ENCODE results near the gene FAM124B. TPM values are rescaled to one million over a fixed set of nuclear protein-coding genes. Genes with fewer than 3 reads are reported as not detected.

The FAM124B gene
- total and polyA plus RNA-seq, 7 donors, result 1.1 to 2.5 (median 1.6) TPM

DNA sequence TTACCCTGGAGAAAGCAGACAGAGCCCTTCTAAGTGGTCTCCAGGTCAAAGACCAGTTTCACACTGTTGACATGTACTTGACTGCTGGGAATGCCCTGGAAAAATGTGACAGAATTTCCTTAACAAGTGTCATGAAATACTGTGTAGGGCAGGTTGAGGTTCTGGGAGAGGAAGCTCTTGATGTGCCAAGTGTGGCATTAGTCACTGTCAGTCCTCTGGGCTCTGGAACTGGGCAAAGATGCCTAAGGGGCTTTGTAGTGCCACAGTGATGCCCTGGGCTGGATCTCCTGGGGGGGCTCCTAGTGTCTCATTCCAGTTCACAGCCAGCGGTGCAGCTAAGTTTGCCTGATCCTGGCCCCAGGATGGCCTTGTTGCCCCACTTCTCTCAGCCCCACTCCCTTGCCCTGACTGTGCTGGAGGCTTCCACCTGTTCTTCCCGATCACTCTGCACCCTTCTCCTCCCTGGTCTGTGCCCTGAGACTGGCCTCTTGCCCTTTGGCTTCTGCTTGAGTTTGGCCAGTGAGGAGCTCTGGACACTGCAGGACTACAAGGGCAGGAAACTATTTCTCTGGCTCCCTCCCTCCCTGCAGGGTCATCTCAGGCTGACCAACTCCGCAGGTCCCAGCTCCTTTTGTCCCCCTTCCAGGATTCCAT lies 27.0 kb upstream of the FAM124B start:
- intact Hi-C loops (cut with DNase I), result no loop called here
- H3K27ac ChIP-seq, result peak overlapping the region; percentile 46
- no peak overlapping the region for H3K4me3 ChIP-seq
- no peaks in the 10 kb centered on the region for H3K27me3 ChIP-seq (ENCODE audit: insufficient read depth in 3 of 3, low read length in 2 of 3)
- H3K36me3 ChIP-seq (ENCODE audit: insufficient read depth in 1 of 2, low read depth in 1 of 2), result no peaks in the 10 kb centered on the region
- 21 to 35% (median 33%) methylated on average over 3 of the region's 3 CpGs for WGBS, 3 donors
- TF ChIP-seq, protein P1, sequence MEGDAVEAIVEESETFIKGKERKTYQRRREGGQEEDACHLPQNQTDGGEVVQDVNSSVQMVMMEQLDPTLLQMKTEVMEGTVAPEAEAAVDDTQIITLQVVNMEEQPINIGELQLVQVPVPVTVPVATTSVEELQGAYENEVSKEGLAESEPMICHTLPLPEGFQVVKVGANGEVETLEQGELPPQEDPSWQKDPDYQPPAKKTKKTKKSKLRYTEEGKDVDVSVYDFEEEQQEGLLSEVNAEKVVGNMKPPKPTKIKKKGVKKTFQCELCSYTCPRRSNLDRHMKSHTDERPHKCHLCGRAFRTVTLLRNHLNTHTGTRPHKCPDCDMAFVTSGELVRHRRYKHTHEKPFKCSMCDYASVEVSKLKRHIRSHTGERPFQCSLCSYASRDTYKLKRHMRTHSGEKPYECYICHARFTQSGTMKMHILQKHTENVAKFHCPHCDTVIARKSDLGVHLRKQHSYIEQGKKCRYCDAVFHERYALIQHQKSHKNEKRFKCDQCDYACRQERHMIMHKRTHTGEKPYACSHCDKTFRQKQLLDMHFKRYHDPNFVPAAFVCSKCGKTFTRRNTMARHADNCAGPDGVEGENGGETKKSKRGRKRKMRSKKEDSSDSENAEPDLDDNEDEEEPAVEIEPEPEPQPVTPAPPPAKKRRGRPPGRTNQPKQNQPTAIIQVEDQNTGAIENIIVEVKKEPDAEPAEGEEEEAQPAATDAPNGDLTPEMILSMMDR (IDR thresholded peaks at IDR 0.05), result no peak
- ATAC-seq, result peak in 3 of 4 donors; percentile 85 to 97 (median 92)
- peak in 1 of 2 donors; percentile 79 for DNase-seq
- H3K4me1 ChIP-seq, result no peaks in the 10 kb centered on the region
- H3K9me3 ChIP-seq, result no peaks in the 10 kb centered on the region

GRCh38 chr2:224427471-224427870 lies 25.6 kb upstream of the FAM124B start:
- Histone ChIP-seq H3K36me3 (ENCODE audit: insufficient read depth in 1 of 2, low read depth in 1 of 2) (no peaks in the 10 kb centered on the region), H3K27ac (no peak overlapping the region), H3K9me3 (no peaks in the 10 kb centered on the region), H3K4me3 (no peak overlapping the region), H3K4me1 (no peaks in the 10 kb centered on the region), H3K27me3 (ENCODE audit: insufficient read depth in 3 of 3, low read length in 2 of 3) (no peaks in the 10 kb centered on the region)
- DNase-seq (no peak), ATAC-seq (no peak)
- intact Hi-C loops (cut with DNase I), result no loop called here
- whole genome bisulfite sequencing, 3 donors, result 62 to 78% (median 67%) methylated on average over 4 of the region's 4 CpGs
- TF ChIP-seq, protein P1 (IDR thresholded peaks at IDR 0.05), result no peak

DNA sequence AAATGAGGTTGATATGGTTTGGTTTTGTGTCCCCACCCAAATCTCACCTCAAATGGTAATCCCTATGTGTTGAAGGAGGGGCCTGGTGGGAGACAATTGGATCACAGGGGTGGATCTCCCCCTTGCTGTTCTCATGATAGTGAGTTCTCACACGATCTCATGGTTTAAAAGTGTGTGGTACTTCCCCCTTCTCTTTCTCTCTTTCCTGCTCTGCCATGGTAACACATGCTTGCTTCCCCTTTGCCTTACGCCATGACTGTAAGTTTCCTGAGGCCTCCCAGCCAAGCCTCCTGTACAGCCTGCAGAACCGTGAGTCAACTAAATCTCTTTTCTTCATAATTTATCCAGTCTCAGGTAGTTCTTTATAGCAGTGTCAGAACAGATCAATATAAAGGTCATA lies 24.7 kb upstream of the FAM124B start:
- Histone ChIP-seq H3K9me3 (no peaks in the 10 kb centered on the region), H3K4me3 (no peak overlapping the region), H3K27me3 (ENCODE audit: insufficient read depth in 3 of 3, low read length in 2 of 3) (no peaks in the 10 kb centered on the region), H3K36me3 (ENCODE audit: insufficient read depth in 1 of 2, low read depth in 1 of 2) (no peaks in the 10 kb centered on the region), H3K27ac (no peak overlapping the region), H3K4me1 (no peaks in the 10 kb centered on the region)
- ATAC-seq (no peak), DNase-seq (no peak)
- intact Hi-C loops (cut with DNase I), result no loop called here
- 74 to 87% (median 85%) methylated on average over 3 of the region's 3 CpGs for WGBS, 3 donors
- TF ChIP-seq, protein P1 (IDR thresholded peaks at IDR 0.05), result no peak

DNA sequence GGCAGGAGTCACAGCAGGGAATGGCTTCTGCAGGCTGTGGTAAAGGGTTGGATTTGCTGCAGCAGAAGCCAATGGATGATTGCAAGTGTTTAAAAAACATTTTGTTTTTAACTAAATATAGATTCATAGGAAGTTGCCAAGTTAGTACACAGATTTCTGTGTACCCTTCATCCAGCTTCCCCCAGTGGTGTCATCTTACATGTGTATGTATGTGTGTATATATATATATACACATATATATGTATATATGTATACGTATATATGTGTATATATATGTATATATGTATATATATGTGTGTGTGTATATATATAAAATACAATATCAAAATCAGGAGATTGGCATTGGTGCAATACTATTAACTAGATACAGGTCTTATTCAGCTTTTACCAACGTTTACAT lies 19.2 kb upstream of the FAM124B start:
- H3K4me1 ChIP-seq, result no peaks in the 10 kb centered on the region
- no peaks in the 10 kb centered on the region for H3K36me3 ChIP-seq (ENCODE audit: insufficient read depth in 1 of 2, low read depth in 1 of 2)
- TF ChIP-seq, protein P1 (IDR thresholded peaks at IDR 0.05), result no peak
- 80 to 96% (median 95%) methylated on average over 2 of the region's 2 CpGs for WGBS, 3 donors
- no peak overlapping the region for H3K4me3 ChIP-seq
- H3K27ac ChIP-seq, result no peak overlapping the region
- H3K27me3 ChIP-seq (ENCODE audit: insufficient read depth in 3 of 3, low read length in 2 of 3), result no peaks in the 10 kb centered on the region
- intact Hi-C loops (cut with DNase I), result no loop called here
- ATAC-seq (no peak), DNase-seq (no peak)
- peaks cover 5% of the 10 kb centered on the region for H3K9me3 ChIP-seq

- Histone ChIP-seq H3K27me3 (ENCODE audit: insufficient read depth in 3 of 3, low read length in 2 of 3) (no peaks in the 10 kb centered on the region), H3K4me1 (peaks cover 2% of the 10 kb centered on the region), H3K4me3 (no peak overlapping the region), H3K36me3 (ENCODE audit: insufficient read depth in 1 of 2, low read depth in 1 of 2) (no peaks in the 10 kb centered on the region), H3K9me3 (peaks cover 5% of the 10 kb centered on the region), H3K27ac (no peak overlapping the region)
- no peak for DNase-seq
- WGBS, 3 donors, result 82 to 90% (median 86%) methylated on average over 4 of the region's 4 CpGs
- TF ChIP-seq, protein P1 (IDR thresholded peaks at IDR 0.05), result no peak
- ATAC-seq, result no peak
- intact Hi-C loops (cut with DNase I), result loop anchor here in 1 of 2 donors (10.0 kb wide), 1 partner anchor 167 kb away; the partner anchor contains the start of gene CUL3
These were observed 16.0 kb upstream of the FAM124B start for GRCh38 chr2:224417947-224418346.

Measured in psoas muscle (tissue), 8 donors.